PC-3 (cell line): Measurements from ENCODE around the gene PCNX2. TPM values are rescaled to one million over a fixed set of nuclear protein-coding genes. Genes with fewer than 3 reads are reported as not detected.
"Not testable (repeated sequence)": the region's sequence is repeated elsewhere in the genome, so short reads cannot be mapped to it uniquely, and the experiment has no call there.

Experiments
- ATAC-seq: fragments of 200-7000 bp; cut with Tn5 transposase; 2 replicates; pipeline ENCODE4 v1.9.1; 2020; ENCODE audit warnings: mild to moderate bottlenecking, moderate library complexity
- BruUV-seq: library from RNA; stranded (reverse); fragments of 400-500 nt; replicated peaks from 2 replicates; lab custom pipeline; 2021; lab: Mats Ljungman, UMichigan
- CTCF ChIA-PET: fragments of 300-600 bp; sonication (Branson Sonifier 250); formaldehyde crosslinking; loops from one replicate; lab custom pipeline; 2022; ENCODE audit warnings: antibody characterized with exemption; lab: Charles Lee
- POLR2A ChIA-PET: fragments of 300-600 bp; sonication (Branson Sonifier 250); formaldehyde crosslinking; loops from one replicate; lab custom pipeline; 2022; ENCODE audit warnings: antibody characterized with exemption; ENCODE audit not compliant: unreplicated experiment; lab: Charles Lee
- DNase-seq: peaks from one replicate; pipeline ENCODE4 v3.0.0-alpha.2; 2015
- H2AFZ ChIP-seq: fragments of 300-600 bp; sonication (generic); 2 replicates; pipeline ENCODE4 v1.6.0; 2016; ENCODE audit warnings: antibody characterized with exemption, low read length
- H3F3A ChIP-seq: fragments of 300-600 bp; sonication (generic); one replicate; pipeline ENCODE4 v1.6.0; 2017; ENCODE audit warnings: antibody characterized with exemption, low read length, control low read depth, mild to moderate bottlenecking; ENCODE audit not compliant: unreplicated experiment
- H3K27ac ChIP-seq: fragments of 300-600 bp; sonication (generic); 2 replicates; pipeline ENCODE4 v1.5.1; 2016; ENCODE audit warnings: mild to moderate bottlenecking, low read length
- H3K27me3 ChIP-seq: fragments of 300-600 bp; sonication (generic); 2 replicates; pipeline ENCODE4 v1.6.1; 2016; ENCODE audit warnings: low read length, mixed read lengths
- H3K36me3 ChIP-seq: fragments of 300-600 bp; sonication (generic); 2 replicates; pipeline ENCODE4 v1.6.1; 2016; ENCODE audit warnings: low read depth, mixed run types, low read length, mixed read lengths
- H3K4me1 ChIP-seq: fragments of 300-600 bp; sonication (generic); 2 replicates; pipeline ENCODE4 v1.5.1; 2016; ENCODE audit warnings: low read length; ENCODE audit not compliant: insufficient read depth
- H3K4me2 ChIP-seq: fragments of 300-600 bp; sonication (generic); 2 replicates; pipeline ENCODE4 v1.6.0; 2016; ENCODE audit warnings: low read length
- H3K4me3 ChIP-seq: fragments of 300-600 bp; sonication (generic); 2 replicates; pipeline ENCODE4 v1.5.1; 2016; ENCODE audit warnings: mild to moderate bottlenecking, low read length, mixed read lengths
- H3K79me2 ChIP-seq: fragments of 300-600 bp; sonication (generic); 2 replicates; pipeline ENCODE4 v1.6.1; 2017; ENCODE audit warnings: low read length, mixed read lengths
- H3K9ac ChIP-seq: fragments of 300-600 bp; sonication (generic); 2 replicates; pipeline ENCODE4 v1.6.0; 2016; ENCODE audit warnings: mild to moderate bottlenecking, low read length
- H3K9me2 ChIP-seq: fragments of 300-600 bp; sonication (generic); replicated peaks from 2 replicates; pipeline ENCODE4 v1.6.1; 2016; ENCODE audit warnings: mixed run types, low read length, mixed read lengths
- H3K9me3 ChIP-seq: fragments of 300-600 bp; sonication (generic); 2 replicates; pipeline ENCODE4 v1.6.1; 2016; ENCODE audit warnings: low read length, mixed read lengths
- H4K20me1 ChIP-seq: fragments of 300-600 bp; sonication (generic); 2 replicates; pipeline ENCODE4 v1.6.1; 2016; ENCODE audit warnings: low read length, mixed read lengths
- CTCF ChIP-seq: fragments of 300-600 bp; sonication (generic); conservative IDR thresholded peaks from 2 replicates; pipeline ENCODE4 v1.5.1; 2017; ENCODE audit warnings: antibody characterized with exemption, low read depth, mild to moderate bottlenecking, low read length
- EZH2 ChIP-seq: fragments of 300-600 bp; sonication (generic); IDR thresholded peaks from one replicate; pipeline ENCODE4 v1.6.1; 2017; ENCODE audit warnings: antibody characterized with exemption, mild to moderate bottlenecking, low read length; ENCODE audit not compliant: unreplicated experiment
- EZH2phosphoT487 ChIP-seq: fragments of 300-600 bp; sonication (generic); IDR thresholded peaks from 2 replicates; pipeline ENCODE4 v1.6.1; 2018; ENCODE audit warnings: mild to moderate bottlenecking, antibody characterized with exemption, low read length, borderline replicate concordance
- intact Hi-C: fragments of 100-400 bp; cut with micrococcal nuclease; formaldehyde crosslinking; loops from 2 replicates; pipeline ENCODE4 v1.9.0; 2023
- total RNA-seq: library from RNA; depleted of rRNA; stranded (reverse); fragments of >200 nt; gene quantifications from 2 replicates; pipeline ENCODE4 v1.2.3, GENCODE V29; 2014

Gene PCNX2
- total RNA-seq, 1 experiment from 2014 or later, result 17.3 TPM

GRCh38 chr1:233183226-233184020 is 112.1 kb downstream of the PCNX2 start:
- TF ChIP-seq EZH2phosphoT487 (no peak), EZH2 (no peak), CTCF (no peak)
- Histone ChIP-seq H3K9me3 (peaks cover 2% of the 10 kb centered on the region; the same call in 1 of the 2 replicates), H3K9ac (no peak overlapping the region), H3K27ac (no peak overlapping the region), H2AFZ (no peak overlapping the region), H3K4me1 (no peaks in the 10 kb centered on the region), H3K4me3 (no peak overlapping the region), H3K36me3 (peaks cover 8% of the 10 kb centered on the region), H3F3A (no peaks in the 10 kb centered on the region), H3K4me2 (no peak overlapping the region), H3K79me2 (no peaks in the 10 kb centered on the region), H4K20me1 (no peaks in the 10 kb centered on the region), H3K9me2 (no peaks in the 10 kb centered on the region), H3K27me3 (no peaks in the 10 kb centered on the region)
- ChIA-PET CTCF (no interaction called here), POLR2A (no interaction called here)
- no peak for ATAC-seq
- intact Hi-C loops, result no loop called here
- no TSS peak for BruUV-seq
- peak; percentile 10 for DNase-seq

- no peak overlapping the region for H2AFZ ChIP-seq
- H3F3A ChIP-seq, result no peaks in the 10 kb centered on the region
- H4K20me1 ChIP-seq, result no peaks in the 10 kb centered on the region
- ChIA-PET CTCF (no interaction called here), POLR2A (no interaction called here)
- H3K9ac ChIP-seq, result no peak overlapping the region
- H3K9me3 ChIP-seq, result peaks cover 8% of the 10 kb centered on the region; the same call in 1 of the 2 replicates
- H3K27me3 ChIP-seq, result no peaks in the 10 kb centered on the region
- no peaks in the 10 kb centered on the region for H3K9me2 ChIP-seq
- H3K4me3 ChIP-seq, result no peak overlapping the region
- TF ChIP-seq CTCF, result no peak
- TF ChIP-seq EZH2, result no peak
- no peak for TF ChIP-seq EZH2phosphoT487
- no peak overlapping the region for H3K27ac ChIP-seq
- intact Hi-C loops, result no loop called here
- ATAC-seq, result no peak
- no peaks in the 10 kb centered on the region for H3K4me1 ChIP-seq
- peaks cover 16% of the 10 kb centered on the region for H3K36me3 ChIP-seq
- H3K79me2 ChIP-seq, result no peaks in the 10 kb centered on the region
- no TSS peak for BruUV-seq
- H3K4me2 ChIP-seq, result no peak overlapping the region
- DNase-seq, result no peak
These were observed 112.9 kb downstream of the PCNX2 start for GRCh38 chr1:233182587-233182986.

- no peaks in the 10 kb centered on the region for H3K27me3 ChIP-seq
- H3K4me2 ChIP-seq, result no peak overlapping the region
- H3K9me2 ChIP-seq, result no peaks in the 10 kb centered on the region
- no peaks in the 10 kb centered on the region for H3F3A ChIP-seq
- intact Hi-C loops, result no loop called here
- H4K20me1 ChIP-seq, result no peaks in the 10 kb centered on the region
- TF ChIP-seq EZH2phosphoT487, result no peak
- no peak for TF ChIP-seq EZH2
- no peak for TF ChIP-seq CTCF
- H3K4me3 ChIP-seq, result no peak overlapping the region
- ChIA-PET CTCF (no interaction called here), POLR2A (no interaction called here)
- no peak for DNase-seq
- ATAC-seq, result no peak
- no peaks in the 10 kb centered on the region for H3K79me2 ChIP-seq
- H2AFZ ChIP-seq, result no peak overlapping the region
- H3K9ac ChIP-seq, result no peak overlapping the region
- no peaks in the 10 kb centered on the region for H3K4me1 ChIP-seq
- H3K27ac ChIP-seq, result no peak overlapping the region
- H3K9me3 ChIP-seq, result peaks cover 8% of the 10 kb centered on the region; the same call in 1 of the 2 replicates
- no TSS peak for BruUV-seq
- H3K36me3 ChIP-seq, result peaks cover 22% of the 10 kb centered on the region
These were observed 114.7 kb downstream of the PCNX2 start for GRCh38 chr1:233180641-233181364.

- H3K4me2 ChIP-seq, ATAC-seq, H4K20me1 ChIP-seq, H3K27me3 ChIP-seq, CTCF ChIA-PET, H3K79me2 ChIP-seq, POLR2A ChIA-PET, H3K4me1 ChIP-seq, H2AFZ ChIP-seq, H3K9me3 ChIP-seq, DNase-seq, H3K9ac ChIP-seq, H3K4me3 ChIP-seq, BruUV-seq, H3K27ac ChIP-seq, intact Hi-C loops, H3F3A ChIP-seq, H3K9me2 ChIP-seq: not testable (repeated sequence)
- peaks cover 22% of the 10 kb centered on the region for H3K36me3 ChIP-seq
These were observed 115.9 kb downstream of the PCNX2 start for GRCh38 chr1:233179638-233180037.
